NCI-H82 treated with DMSO at 0.1 percent for 48 hours (cell line): ENCODE measurements around the gene BAIAP2L2.
"Not testable (repeated sequence)": the region's sequence is repeated elsewhere in the genome, so short reads cannot be mapped to it uniquely, and the experiment has no call there.

Experiments used
- DNase-seq: peaks from one replicate; lab custom pipeline; 2025; ENCODE audit not compliant: unreplicated experiment; lab: John Stamatoyannopoulos, UW

Gene BAIAP2L2

DNA sequence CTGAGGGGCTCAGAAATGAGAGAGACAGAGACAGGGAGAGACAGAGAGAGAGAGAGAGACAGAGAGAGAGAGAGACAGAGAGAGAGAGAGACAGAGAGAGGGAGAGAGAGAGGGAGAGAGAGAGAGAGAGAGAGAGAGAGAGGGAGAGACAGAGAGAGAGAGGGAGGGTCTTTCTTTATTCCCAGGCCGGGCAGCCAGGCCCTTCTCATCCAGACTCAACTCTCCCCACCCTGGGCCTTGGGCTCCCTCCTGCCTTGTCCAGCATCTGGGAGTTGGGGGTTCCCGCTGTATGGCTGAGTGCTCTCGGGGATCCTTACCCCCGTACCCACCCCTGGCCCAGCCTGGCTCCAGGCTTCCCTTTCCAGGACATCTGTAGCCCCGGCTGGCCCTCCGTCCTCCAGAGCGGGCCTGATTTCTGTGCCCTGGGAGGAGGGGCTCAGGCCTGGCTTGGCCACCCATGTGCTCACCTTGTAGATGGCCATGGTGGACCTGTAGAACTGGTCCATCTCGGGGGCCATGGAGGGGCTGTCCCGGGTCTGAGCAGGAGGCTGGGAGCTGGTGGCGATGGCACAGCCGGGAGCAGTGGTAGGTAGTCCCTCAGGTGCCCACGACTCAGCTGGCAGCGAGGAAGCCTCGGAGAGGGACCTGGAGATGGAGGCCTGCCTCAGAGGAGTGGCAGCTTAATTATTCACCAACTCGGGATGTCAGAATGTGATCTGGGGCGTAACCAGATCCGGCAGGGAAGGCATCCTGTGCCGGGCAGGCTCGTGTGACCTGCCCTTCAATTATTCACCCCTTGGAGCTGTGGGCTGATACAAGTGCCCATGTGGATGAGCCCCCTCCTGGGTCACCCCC lies at the start of gene BAIAP2L2:
Gene BAIAP2L2, minus strand, starts transcription at position 677 of the 855 bp plus-strand sequence. Its CDS starts 159 bp downstream, at position 518.
- DNase-seq, result no peak

DNA sequence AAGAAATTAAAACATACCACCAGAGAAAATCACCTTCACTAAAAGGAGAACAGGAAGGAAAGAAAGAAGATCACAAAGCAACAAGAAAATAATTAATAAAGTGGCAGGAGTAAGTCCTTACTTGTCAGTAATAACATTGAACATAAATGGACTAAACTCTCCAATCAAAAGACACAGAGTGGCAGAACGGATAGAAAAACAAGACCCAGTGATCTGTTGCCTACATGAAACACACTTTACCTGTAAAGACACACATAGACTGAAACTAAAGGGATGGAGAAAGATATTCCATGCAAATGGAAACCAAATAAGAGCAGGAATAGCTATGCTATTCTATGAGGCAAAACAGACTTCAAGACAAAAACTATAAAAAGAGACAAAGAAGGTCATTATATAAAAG lies 45.2 kb upstream of the BAIAP2L2 start:
- DNase-seq, result no peak

GRCh38 chr22:38154563-38154915 lies 44.1 kb upstream of the BAIAP2L2 start:
- not testable (repeated sequence) for DNase-seq

DNA sequence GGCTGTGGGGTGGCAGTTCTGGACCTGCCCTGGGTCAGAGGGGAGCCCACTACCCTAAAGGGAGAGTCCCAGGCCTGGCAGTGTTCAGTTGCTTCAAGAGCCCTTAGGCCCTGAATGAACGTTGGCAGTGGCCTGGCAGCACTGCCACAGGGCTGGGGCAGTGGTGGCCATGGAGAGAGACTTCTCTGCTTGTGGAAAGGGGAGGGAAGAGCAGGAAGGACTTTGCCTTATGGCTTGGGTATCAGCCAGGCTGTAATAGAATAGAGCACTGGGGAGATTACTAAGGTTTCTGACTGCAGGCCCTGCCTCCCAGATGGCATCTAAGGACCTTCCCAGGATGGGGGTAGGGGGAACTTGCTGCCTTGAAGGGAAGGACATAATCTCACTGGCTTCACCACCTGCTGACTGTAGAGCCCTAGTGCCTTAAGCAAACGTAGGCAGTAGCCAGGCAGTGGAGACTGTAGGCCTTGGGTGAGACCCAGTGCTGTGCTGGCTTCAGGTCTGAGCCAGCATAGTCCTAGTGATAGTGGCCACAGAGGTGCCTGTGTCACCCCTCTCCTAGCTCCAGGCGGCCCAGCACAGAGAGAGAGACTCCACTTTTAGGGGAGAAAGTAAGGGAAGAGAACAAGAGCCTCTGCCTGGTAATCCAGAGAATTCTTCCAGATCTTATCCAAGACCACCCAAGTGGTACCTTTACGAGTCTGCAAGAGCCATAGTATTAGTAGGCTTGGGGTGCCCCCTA lies 43.5 kb upstream of the BAIAP2L2 start:
- peak; percentile 88 for DNase-seq

GRCh38 chr22:38151126-38151500 lies 40.6 kb upstream of the BAIAP2L2 start:
- DNase-seq, result no peak

DNA sequence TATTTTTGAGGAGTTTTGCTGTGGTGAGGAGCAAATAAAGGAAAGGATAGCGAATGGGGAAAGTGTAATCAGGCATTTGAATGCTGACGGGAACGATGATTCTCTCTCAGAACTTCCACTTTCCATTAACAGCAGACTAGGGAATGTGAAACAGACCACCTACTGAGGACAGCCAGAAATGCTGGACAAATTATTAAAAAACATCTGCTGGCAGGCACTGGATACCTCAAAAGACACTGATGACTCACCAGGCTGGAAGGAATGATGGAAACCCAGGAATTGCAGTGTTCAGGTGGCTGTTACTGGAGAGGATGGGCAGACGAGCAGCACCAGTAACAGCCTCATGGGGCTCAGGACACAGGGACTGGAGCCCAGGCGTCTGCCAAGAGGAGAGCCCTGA lies 37.8 kb upstream of the BAIAP2L2 start:
- DNase-seq, result no peak

- not testable (repeated sequence) for DNase-seq
Observed at GRCh38 chr22:38146166-38146565, 35.7 kb upstream of the BAIAP2L2 start.

DNA sequence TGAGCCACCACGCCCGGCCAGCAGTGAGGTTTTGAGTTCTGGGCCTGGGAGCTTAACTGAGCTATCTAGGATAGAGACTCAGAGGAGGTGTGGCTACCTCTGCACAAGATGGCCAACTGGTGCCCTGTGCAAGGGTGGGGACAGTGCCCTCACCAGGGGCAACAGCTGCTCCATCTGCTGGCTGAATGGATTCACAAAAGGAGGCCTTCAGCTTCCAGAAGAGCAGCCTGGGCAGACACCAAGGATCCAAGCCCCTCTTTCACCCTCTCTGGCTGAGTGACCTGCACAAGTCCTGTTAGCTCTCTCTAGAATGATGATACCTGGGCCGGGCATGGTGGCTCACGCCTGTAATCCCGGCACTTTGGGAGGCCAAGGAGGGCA lies 33.5 kb upstream of the BAIAP2L2 start:
- no peak for DNase-seq

GRCh38 chr22:38142606-38143005 lies 32.1 kb upstream of the BAIAP2L2 start:
- no peak for DNase-seq

GRCh38 chr22:38141217-38141973 lies 30.9 kb upstream of the BAIAP2L2 start:
- DNase-seq, result no peak

DNA sequence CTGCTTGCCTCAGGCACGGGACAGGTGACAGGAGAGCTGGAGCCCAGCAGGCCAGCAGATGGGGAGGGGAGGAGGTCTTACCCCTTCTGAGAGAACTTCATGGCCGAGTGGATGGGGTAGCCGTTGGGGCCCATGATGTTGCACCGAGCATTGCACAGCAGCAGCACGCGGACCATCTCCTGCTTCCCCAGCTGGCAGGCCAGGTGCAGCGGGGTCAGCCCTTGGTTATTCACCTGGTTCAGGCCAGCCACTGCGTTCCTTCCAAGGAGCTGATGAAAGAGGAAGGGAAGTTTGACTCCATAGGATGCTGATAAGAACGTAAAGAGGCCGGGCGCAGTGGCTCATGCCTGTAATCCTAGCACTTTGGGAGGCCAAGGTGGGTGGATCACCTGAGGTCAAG lies 29.4 kb upstream of the BAIAP2L2 start:
- no peak for DNase-seq

- no peak for DNase-seq
Observed at GRCh38 chr22:38138961-38139360, 28.5 kb upstream of the BAIAP2L2 start.

GRCh38 chr22:38137876-38138687 lies 27.6 kb upstream of the BAIAP2L2 start:
- DNase-seq, result no peak

DNA sequence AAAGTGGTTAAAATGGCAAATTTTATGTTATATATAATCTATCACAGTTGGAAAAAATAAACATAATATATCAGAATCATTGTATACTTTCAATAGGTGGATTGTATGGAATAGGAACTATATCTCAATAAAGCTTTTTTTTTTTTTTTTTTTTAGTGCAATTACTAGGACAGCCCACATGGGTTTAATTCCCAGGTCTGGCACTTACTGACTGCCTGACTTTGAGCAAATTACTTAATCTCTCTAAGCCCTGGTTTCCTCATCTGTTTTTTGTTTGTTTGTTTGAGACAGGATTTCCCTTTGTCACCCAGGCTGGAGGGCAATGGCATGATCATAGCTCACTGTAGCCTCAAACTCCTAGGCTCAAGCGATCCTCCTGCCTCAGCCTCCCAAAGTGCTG lies 26.1 kb upstream of the BAIAP2L2 start:
- peak; percentile 29 for DNase-seq

DNA sequence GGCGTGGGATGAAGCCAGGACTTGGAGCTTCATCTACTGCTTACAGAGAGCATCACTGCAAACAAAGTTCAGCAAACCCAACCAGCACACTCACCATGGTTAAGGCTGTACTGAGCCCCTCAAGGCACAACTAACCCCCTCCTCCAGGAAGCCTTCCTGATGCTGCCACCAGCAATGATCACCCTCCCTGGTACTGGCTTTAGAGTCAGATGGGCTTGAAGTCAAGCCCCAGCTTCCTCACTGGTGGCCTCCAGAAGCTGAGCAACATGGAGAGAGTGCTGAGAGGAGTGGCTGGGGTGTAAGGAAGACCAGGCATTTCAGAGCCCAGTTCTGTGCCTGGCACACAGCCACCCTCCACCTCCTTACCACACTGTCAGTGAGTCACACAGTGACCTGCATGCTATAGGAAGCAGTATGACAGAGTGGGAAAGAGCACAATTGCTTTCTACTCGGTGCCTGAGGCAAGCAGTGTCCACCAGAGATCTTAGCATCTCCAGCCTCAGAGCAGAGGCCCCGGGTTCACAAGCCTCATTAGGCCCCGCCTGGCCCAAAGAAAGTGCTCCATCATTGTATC lies 24.7 kb upstream of the BAIAP2L2 start:
- no peak for DNase-seq

DNA sequence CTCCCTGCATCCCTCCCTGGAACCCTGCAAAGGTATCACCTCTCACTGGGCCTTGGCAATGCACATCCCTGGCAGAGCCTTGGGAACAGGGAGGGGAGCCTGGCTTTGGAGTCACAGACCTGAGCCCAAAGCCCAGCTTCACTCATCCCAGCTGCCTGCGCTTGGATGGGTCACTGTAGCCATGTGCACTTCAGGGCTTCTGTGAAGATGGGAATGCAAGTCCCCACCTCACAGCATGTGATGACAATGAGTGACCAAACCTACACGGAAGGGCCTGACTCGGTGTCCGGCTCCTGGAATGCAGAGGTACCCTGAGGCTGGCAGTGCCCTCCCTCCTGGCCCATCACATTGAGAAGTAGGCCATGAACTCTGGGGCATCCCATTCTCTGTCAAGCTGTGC lies 22.8 kb upstream of the BAIAP2L2 start:
- no peak for DNase-seq

DNA sequence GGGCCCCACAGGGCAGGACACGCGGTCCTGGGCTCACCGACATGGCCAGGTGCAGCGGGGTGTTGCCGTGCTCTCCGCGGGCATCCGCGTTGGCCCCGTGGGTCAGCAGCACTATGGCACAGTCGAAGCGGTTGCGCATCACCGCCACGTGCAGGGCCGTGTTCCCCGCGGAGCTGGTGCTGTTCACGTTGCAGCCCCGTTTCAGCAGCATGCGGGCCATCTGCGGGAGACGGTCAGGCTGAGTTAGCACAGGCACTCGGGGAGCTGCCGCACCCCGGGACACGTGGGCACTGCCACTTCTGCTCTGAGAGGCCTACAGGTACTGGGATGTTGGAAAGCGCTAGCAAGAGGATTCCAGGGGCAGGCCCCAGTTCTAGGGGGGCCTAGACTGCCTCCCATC lies 22.3 kb upstream of the BAIAP2L2 start:
- DNase-seq, result no peak

GRCh38 chr22:38132136-38132535 lies 21.7 kb upstream of the BAIAP2L2 start:
- no peak for DNase-seq

GRCh38 chr22:38131399-38131798 lies 20.9 kb upstream of the BAIAP2L2 start:
- DNase-seq, result no peak

DNA sequence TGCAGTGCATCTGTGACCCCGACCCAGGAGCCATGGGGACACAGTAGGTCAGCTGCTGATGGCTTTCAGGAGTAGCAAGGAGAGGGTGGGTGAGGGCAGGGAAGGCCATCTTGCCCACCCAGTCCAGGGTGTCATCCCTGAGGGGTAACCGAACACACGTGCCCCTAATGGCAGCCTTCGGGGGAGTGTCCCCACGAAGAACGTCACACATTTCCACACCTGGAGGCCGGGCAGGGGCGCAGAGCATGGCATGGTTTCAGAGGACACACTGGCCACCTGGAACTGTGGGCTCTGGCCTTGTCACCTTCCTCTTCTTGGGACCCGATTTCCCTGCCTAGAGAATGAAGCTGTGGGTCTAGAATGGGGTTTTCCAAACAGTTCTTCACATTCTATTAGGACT lies 19.4 kb upstream of the BAIAP2L2 start:
- no peak for DNase-seq

- no peak for DNase-seq
Observed at GRCh38 chr22:38129021-38129420, 18.5 kb upstream of the BAIAP2L2 start.
